Central memory CD8-positive, alpha-beta T cell (primary cell): ENCODE data around the gene DLX4.

Experiments
- ATAC-seq: fragments of 150-1000 bp; cut with Tn5 transposase; replicated peaks from 2 replicates; pipeline ENCODE4 v1.10.0; 2022; ENCODE audit warnings: mild to moderate bottlenecking, moderate FRiP score, moderate number of reproducible peaks; ENCODE audit not compliant: poor library complexity, severe bottlenecking; ENCODE audit errors: extremely low read depth
- DNase-seq, 2 donors: peaks; one replicate each; pipeline ENCODE4 v3.0.0; 2021; ENCODE audit warnings: low spot score in 2 of 2
- H3K27ac Mint-ChIP-seq: one replicate; pipeline ENCODE4 v1.8.0; 2022; ENCODE audit warnings: low read depth, mild to moderate bottlenecking, moderate library complexity, mixed read lengths
- H3K27me3 Mint-ChIP-seq: one replicate; pipeline ENCODE4 v1.8.0; 2022; ENCODE audit warnings: mixed read lengths
- H3K36me3 Mint-ChIP-seq: one replicate; pipeline ENCODE4 v1.8.0; 2022; ENCODE audit warnings: mild to moderate bottlenecking, moderate library complexity, mixed read lengths; ENCODE audit not compliant: insufficient read depth
- H3K4me1 Mint-ChIP-seq: one replicate; pipeline ENCODE4 v1.8.0; 2022; ENCODE audit warnings: mixed read lengths
- H3K4me3 Mint-ChIP-seq: one replicate; pipeline ENCODE4 v1.8.0; 2022; ENCODE audit warnings: mild to moderate bottlenecking, moderate library complexity, mixed read lengths
- H3K9me3 Mint-ChIP-seq: one replicate; pipeline ENCODE4 v1.8.0; 2022; ENCODE audit warnings: mixed read lengths

Gene DLX4

GRCh38 chr17:49987681-49988441, 18.9 kb downstream of the DLX4 start:
- no peak overlapping the region for H3K27ac Mint-ChIP-seq
- H3K27me3 Mint-ChIP-seq: peaks cover 89% of the 10 kb centered on the region
- H3K9me3 Mint-ChIP-seq: no peaks in the 10 kb centered on the region
- H3K4me3 Mint-ChIP-seq: no peak overlapping the region
- no peaks in the 10 kb centered on the region for H3K4me1 Mint-ChIP-seq
- ATAC-seq (no peak), DNase-seq (no peak)
- H3K36me3 Mint-ChIP-seq: no peaks in the 10 kb centered on the region

- ATAC-seq: no peak
- Mint-ChIP-seq H3K4me1 (peaks cover 8% of the 10 kb centered on the region), H3K27ac (no peak overlapping the region), H3K9me3 (no peaks in the 10 kb centered on the region), H3K27me3 (peaks cover 100% of the 10 kb centered on the region), H3K4me3 (no peak overlapping the region), H3K36me3 (peaks cover 1% of the 10 kb centered on the region)
- no peak for DNase-seq
These were observed 20.5 kb downstream of the DLX4 start for GRCh38 chr17:49989518-49989880.

GRCh38 chr17:49990331-49990730, 21.3 kb downstream of the DLX4 start:
- peaks cover 17% of the 10 kb centered on the region for H3K4me1 Mint-ChIP-seq
- H3K27me3 Mint-ChIP-seq: peaks cover 100% of the 10 kb centered on the region
- H3K36me3 Mint-ChIP-seq: peaks cover 1% of the 10 kb centered on the region
- no peaks in the 10 kb centered on the region for H3K9me3 Mint-ChIP-seq
- ATAC-seq (no peak), DNase-seq (no peak)
- no peak overlapping the region for H3K27ac Mint-ChIP-seq
- no peak overlapping the region for H3K4me3 Mint-ChIP-seq

GRCh38 chr17:49990921-49991320, 21.9 kb downstream of the DLX4 start:
- H3K9me3 Mint-ChIP-seq: no peaks in the 10 kb centered on the region
- no peak overlapping the region for H3K27ac Mint-ChIP-seq
- no peak for ATAC-seq
- no peak overlapping the region for H3K4me3 Mint-ChIP-seq
- DNase-seq: no peak
- peaks cover 100% of the 10 kb centered on the region for H3K27me3 Mint-ChIP-seq
- H3K36me3 Mint-ChIP-seq: peaks cover 1% of the 10 kb centered on the region
- H3K4me1 Mint-ChIP-seq: peaks cover 18% of the 10 kb centered on the region

- ATAC-seq: no peak
- Mint-ChIP-seq H3K9me3 (no peaks in the 10 kb centered on the region), H3K27me3 (peaks cover 100% of the 10 kb centered on the region), H3K4me1 (peaks cover 20% of the 10 kb centered on the region), H3K36me3 (peaks cover 1% of the 10 kb centered on the region), H3K4me3 (no peak overlapping the region), H3K27ac (no peak overlapping the region)
- no peak for DNase-seq
These were observed 22.4 kb downstream of the DLX4 start for GRCh38 chr17:49991409-49991808.

- DNase-seq: no peak
- Mint-ChIP-seq H3K4me1 (peaks cover 24% of the 10 kb centered on the region), H3K9me3 (no peaks in the 10 kb centered on the region), H3K27me3 (peaks cover 97% of the 10 kb centered on the region), H3K4me3 (peak overlapping the region; percentile 62), H3K27ac (no peak overlapping the region), H3K36me3 (peaks cover 3% of the 10 kb centered on the region)
- ATAC-seq: no peak
These were observed 23.4 kb downstream of the DLX4 start for GRCh38 chr17:49992191-49992932.

- Mint-ChIP-seq H3K4me1 (peaks cover 24% of the 10 kb centered on the region), H3K27ac (no peak overlapping the region), H3K4me3 (peak overlapping the region; percentile 62), H3K36me3 (peaks cover 3% of the 10 kb centered on the region), H3K27me3 (peaks cover 91% of the 10 kb centered on the region), H3K9me3 (no peaks in the 10 kb centered on the region)
- ATAC-seq: no peak
- no peak for DNase-seq
These were observed 24.0 kb downstream of the DLX4 start for GRCh38 chr17:49992933-49993422.

- Mint-ChIP-seq H3K27me3 (peaks cover 91% of the 10 kb centered on the region), H3K4me1 (peaks cover 24% of the 10 kb centered on the region), H3K27ac (no peak overlapping the region), H3K36me3 (peaks cover 6% of the 10 kb centered on the region), H3K4me3 (peak overlapping the region; percentile 76), H3K9me3 (no peaks in the 10 kb centered on the region)
- DNase-seq: no peak
- no peak for ATAC-seq
These were observed 24.6 kb downstream of the DLX4 start for GRCh38 chr17:49993423-49994060.

GRCh38 chr17:49994085-49995054, 25.4 kb downstream of the DLX4 start:
- peaks cover 24% of the 10 kb centered on the region for H3K4me1 Mint-ChIP-seq
- no peaks in the 10 kb centered on the region for H3K9me3 Mint-ChIP-seq
- no peak for ATAC-seq
- DNase-seq: no peak
- peaks cover 91% of the 10 kb centered on the region for H3K27me3 Mint-ChIP-seq
- H3K27ac Mint-ChIP-seq: no peak overlapping the region
- H3K4me3 Mint-ChIP-seq: peak overlapping the region; percentile 76
- H3K36me3 Mint-ChIP-seq: peaks cover 6% of the 10 kb centered on the region

GRCh38 chr17:49995055-49995738, 26.2 kb downstream of the DLX4 start, which contains the start of gene DLX3:
Gene DLX3, minus strand, starts transcription at chr17:49995224. Its CDS starts 226 bp downstream, at chr17:49994998.
- H3K27ac Mint-ChIP-seq: peak within 1 kb of the TSS; percentile 42
- ATAC-seq (no peak), DNase-seq (no peak)
- H3K27me3 Mint-ChIP-seq: peaks cover 91% of the 10 kb centered on the region
- H3K4me3 Mint-ChIP-seq: peak within 1 kb of the TSS; percentile 76
- no peaks in the 10 kb centered on the region for H3K9me3 Mint-ChIP-seq
- H3K4me1 Mint-ChIP-seq: peaks cover 24% of the 10 kb centered on the region
- peaks cover 6% of the 10 kb centered on the region for H3K36me3 Mint-ChIP-seq

- Mint-ChIP-seq H3K27me3 (peaks cover 91% of the 10 kb centered on the region), H3K4me3 (peak overlapping the region; percentile 23), H3K36me3 (peaks cover 6% of the 10 kb centered on the region), H3K4me1 (peaks cover 24% of the 10 kb centered on the region), H3K9me3 (no peaks in the 10 kb centered on the region), H3K27ac (peak overlapping the region; percentile 42)
- no peak for DNase-seq
- ATAC-seq: no peak
These were observed 27.1 kb downstream of the DLX4 start for GRCh38 chr17:49996121-49996494.
